ENCODE data around the gene NPFFR2. TPM values are rescaled to one million over a fixed set of nuclear protein-coding genes. Genes with fewer than 3 reads are reported as not detected.

The NPFFR2 gene
- not detected for total RNA-seq

GRCh38 chr4:72031868-72032608 is at the start of gene NPFFR2:
NPFFR2 (plus strand) TSS chr4:72032000; CDS start chr4:72128592, 96,592 bp downstream.
- TF ChIP-seq CTCF (IDR thresholded peaks at IDR 0.05; ENCODE audit: low read depth) = no peak

- no peak for TF ChIP-seq CTCF (IDR thresholded peaks at IDR 0.05; ENCODE audit: low read depth)
These were observed 39.1 kb upstream of the NPFFR2 start for GRCh38 chr4:71992571-71993312.

GRCh38 chr4:71994559-71994958 is 37.2 kb upstream of the NPFFR2 start:
- no peak for TF ChIP-seq CTCF (IDR thresholded peaks at IDR 0.05; ENCODE audit: low read depth)

GRCh38 chr4:71995297-71995696 is 36.5 kb upstream of the NPFFR2 start:
- TF ChIP-seq CTCF (IDR thresholded peaks at IDR 0.05; ENCODE audit: low read depth) = no peak

- TF ChIP-seq CTCF (IDR thresholded peaks at IDR 0.05; ENCODE audit: low read depth) = no peak
These were observed 25.2 kb upstream of the NPFFR2 start for GRCh38 chr4:72006586-72006985.

GRCh38 chr4:72011906-72012305 is 19.9 kb upstream of the NPFFR2 start:
- no peak for TF ChIP-seq CTCF (IDR thresholded peaks at IDR 0.05; ENCODE audit: low read depth)

- TF ChIP-seq CTCF (IDR thresholded peaks at IDR 0.05; ENCODE audit: low read depth) = no peak
These were observed 15.8 kb upstream of the NPFFR2 start for GRCh38 chr4:72016011-72016410.

Data from subcutaneous adipose tissue (tissue), 4 donors.